GM18502 (cell line): ENCODE results near the gene PRSS22.

Source experiments
- ATAC-seq: cut with Tn5 transposase; IDR thresholded peaks from one replicate; pipeline ENCODE4 v1.9.1; 2021; ENCODE audit warnings: mild to moderate bottlenecking; ENCODE audit not compliant: unreplicated experiment, poor library complexity

The PRSS22 gene

DNA sequence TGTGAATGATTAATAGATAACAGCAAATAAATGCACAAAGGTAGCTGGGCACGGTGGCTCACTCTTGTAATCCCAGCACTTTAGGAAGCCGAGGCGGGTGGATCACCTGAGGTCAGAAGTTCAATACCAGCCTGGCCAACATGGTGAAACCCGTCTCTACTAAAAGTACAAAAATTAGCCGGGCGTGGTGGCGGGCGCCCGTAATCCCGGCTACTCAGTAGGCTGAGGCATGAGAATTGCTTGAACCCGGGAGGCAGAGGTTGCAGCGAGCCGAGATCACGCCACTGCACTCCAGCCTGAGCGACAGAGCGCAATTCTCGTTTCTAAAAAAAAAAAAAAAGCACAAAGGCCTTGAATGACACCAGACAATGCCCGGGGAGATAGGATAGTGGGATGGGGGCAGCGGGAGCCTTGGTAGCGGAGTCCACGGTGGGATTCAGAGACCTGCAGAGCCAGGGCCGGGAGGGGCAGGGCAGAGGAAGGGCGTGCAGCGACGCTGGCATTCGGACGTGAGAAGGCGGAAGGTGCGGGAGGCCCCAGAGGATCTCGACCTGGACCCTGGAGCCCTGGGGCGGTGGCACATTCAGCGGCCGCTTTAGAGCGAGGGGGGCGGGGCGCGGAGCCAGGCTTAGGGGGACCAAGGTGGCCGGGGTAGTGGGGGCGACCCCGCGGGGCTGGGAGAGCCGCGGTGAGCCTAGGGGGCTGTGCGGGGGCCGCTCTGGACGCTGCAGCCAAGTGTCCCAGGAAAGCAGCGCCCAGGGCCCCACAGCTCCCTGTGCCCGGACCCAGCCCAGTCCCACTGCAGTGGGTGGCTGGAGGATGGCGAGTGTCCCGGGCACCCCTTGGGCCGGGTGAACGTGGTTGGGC lies 24.0 kb upstream of the PRSS22 start:
- peak; percentile 17 for ATAC-seq

- ATAC-seq = no peak
These were observed 22.0 kb upstream of the PRSS22 start for GRCh38 chr16:2879854-2880508.

DNA sequence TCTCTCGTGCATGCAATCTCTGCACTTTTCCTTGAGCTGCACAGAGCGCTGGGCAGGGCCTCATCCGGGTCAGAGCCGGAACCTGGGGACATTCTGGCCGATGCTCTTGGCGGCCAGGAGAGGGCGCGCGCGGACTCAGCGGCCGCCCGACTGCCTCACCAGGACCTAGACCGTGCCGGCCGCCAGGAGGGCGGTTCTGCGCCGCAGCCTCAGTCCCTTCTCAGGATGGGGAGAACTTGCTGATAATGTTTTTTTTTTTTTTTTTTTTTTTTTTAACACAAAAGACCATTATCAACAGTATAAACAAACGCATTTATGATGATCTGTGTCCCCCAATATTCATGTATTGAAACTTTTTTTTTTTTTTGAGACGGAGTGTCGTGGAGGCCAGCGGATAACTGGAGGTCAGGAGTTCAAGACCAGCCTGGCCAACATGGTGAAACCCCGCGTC lies 17.0 kb upstream of the PRSS22 start:
- ATAC-seq = peak; percentile 65

DNA sequence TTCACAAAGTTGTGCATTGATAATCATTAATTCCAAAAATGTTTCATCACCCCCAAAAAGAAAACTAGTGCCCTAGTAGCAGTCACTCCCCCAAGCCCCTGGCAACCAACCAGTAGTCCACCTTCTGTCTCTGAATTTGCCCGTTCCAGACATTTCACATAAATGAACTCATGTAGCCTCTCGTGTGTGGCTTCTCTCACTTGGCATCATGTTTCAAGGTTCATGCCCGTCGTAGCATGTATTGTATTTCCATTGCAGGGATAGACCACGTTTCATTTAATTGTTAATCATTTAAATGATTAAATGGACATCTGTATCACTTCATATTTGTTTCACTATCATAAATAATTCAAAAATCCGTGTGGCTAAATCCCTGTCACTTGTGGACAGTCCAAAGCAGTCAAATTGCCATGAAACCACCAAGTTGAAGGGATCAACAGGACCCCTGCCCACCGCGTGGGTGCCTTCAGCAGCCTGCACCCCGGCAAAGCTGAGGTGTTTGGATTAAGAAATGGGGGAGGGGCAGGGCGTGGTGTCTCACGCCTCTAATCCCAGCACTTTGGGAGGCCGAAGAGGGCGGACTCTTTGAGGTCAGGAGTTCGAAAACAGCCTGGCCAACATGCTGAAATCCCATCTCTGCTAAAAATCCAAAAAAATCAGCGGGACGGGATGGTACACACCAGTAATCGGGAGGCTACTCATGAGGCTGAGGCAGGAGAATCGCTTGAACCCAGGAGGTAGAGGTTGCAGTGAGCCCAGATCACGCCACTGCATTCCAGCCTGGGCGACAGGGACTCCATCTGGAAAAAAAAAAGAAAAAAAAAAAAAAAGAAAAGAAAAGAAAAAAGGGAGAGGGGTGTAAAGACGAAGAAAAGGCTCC lies 16.3 kb upstream of the PRSS22 start:
- ATAC-seq = no peak

DNA sequence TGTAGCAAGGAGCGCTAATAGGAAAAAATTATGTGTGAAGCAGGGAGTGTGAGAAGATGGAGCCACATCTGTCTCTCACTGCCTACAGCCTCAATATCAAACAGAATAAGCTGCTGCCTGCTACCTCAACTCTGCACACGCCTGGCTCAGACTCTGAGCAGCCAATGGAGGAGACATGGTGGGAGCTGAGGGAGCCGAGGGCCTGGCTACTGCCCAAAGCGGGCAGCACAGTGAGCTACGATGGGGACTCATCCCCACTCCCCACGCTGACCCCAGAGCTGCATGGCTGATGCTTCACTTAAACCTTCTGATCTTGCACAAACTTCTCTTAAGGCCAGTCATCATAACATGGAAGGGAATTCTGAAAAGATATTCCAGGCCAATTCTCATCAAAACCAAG lies 14.0 kb upstream of the PRSS22 start:
- no peak for ATAC-seq

DNA sequence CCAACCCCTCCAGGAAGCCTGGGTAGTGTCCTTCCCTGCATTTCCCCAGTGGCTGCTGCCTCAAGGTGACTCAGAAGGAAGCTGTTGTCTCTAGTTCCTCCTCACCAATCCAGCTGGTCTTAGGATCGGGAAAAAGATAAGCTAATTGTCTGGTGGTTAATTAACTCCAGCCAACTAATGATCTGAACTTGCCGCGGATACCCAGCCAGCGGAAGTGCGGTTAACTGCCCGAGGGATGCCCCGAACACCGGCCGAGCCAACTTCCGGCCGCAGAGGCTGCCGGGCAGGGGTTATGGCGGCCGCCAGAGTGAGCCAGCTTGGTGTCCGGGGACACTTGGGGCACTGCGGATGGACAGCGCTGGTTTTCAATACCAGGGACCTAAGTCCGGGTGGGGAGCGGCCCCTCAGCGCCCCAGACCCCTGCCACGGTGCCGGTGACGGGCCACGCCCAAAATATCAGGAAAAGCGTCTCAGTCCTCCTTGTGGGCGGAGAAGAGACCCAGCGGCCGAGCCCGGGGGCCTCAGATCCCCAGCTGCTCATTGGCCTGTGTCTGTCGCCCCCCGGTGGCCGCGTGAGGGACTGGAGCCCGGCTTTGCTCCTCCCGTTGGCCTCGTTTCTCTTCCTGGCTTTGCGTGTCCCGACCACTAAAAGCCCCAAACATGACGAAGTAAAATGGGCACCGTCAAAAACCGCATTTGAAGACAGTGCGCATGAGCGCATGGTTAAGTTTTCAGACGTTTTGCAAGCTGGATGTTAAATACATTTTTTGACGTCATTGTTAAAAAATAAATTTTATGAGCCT lies 10.2 kb upstream of the PRSS22 start:
- ATAC-seq = peak; percentile 92

DNA sequence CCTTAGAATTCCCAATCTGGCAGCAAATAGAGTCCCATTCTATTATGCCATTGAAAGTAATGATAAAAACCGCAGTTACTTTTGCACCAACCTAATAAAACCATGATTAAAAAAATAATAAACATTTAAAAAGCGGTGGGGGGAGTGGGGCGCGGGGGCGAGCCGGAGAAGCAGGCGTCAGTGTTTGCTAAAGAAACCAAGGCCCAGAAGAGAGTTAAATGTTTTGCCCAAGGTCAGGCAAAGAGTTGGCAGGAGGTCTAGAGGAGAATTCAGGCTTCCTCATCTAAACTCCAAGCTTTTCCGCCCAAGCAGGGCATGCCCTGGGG lies 9.7 kb upstream of the PRSS22 start:
- ATAC-seq = no peak

DNA sequence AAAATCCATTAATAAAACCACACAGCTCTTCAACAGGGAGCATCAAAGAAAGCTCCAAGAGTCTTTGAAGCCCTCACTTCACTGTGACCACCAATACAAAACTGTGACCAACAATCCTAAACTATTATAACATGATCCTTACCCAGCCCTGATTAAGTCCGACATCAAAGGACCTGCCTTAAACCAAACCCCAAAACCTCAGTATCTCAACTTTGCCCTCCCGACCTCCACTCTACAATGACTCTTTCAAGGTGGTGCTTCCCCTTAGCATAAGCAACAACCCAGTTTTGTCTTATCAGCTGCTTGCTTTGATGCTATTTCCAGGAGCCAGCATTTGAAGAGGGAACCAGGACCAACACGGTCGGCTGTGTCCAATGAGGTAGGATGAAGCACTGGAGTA lies 8.5 kb upstream of the PRSS22 start:
- ATAC-seq = no peak

- ATAC-seq = no peak
These were observed 7.7 kb upstream of the PRSS22 start for GRCh38 chr16:2865651-2866050.

- ATAC-seq = no peak
These were observed 3.0 kb upstream of the PRSS22 start for GRCh38 chr16:2860826-2861567.

DNA sequence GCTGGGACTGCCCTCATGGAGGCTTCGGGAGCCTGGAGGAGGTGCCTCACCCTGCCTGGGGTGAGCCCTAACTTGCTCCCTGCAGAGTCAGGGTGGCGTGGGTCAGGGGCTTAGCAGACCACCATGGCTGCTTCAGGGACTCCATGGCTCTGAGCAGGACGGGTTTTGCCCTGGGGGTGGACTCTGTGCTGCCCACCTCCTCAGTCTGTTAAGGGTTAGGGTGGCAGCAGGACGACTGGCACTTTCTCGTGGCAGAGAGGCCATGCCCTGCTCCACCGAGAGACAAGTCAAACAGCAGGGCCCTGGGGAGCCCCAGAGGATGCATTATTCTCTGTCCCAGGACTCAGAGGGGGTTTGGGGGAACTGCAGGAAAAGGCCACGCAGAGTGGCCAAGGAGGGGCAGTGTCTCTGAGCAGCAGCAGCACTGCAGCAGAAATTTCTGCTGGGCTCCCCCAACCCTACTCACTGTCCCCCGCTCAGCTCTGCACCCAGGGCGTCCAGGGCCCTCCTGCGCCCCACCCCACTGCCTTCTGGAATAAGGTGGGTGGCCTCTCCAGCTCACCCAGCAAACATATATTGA lies 1.8 kb upstream of the PRSS22 start:
- ATAC-seq = no peak

DNA sequence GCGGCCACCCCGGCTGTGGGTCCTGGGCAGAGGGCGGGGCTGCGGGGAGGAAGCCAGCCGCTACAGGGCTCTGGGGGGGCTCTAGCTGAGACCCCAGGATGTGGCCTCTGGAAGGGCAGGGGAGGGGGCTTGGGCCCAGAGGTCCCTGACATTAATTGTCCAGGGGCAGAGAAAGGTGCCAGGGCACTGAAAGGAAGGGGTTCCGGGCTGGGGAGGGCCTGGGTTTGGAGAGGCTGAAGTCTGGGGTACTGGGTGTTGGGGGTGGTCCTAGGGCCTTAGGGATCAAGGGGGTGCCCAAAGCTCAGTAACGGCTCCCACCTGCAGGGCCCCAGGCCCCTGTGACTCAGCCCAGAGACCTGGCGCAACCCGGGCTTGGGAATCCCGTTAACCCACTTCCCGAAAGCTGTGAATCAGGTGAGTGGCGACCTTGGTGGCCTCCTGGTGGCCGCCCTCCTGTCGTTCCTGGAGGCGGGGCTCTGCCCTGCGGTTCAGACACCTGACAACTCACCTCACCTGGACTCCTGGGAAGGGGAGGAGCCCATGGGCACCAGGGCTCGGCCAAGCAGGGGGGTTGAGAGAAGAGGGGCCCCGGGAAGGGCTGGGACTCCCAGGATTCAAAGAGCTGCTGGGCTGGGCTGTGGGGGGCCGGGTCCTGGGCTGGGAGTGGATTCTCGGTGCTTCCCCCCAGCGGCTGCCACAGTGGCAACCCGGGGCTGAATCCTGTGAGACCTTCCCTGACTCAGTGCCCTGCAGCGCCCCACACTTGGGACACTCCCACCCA lies 465 bp upstream of the PRSS22 start:
- no peak for ATAC-seq

GRCh38 chr16:2856686-2857450 lies 1.1 kb downstream of the PRSS22 start:
- no peak for ATAC-seq

- ATAC-seq = no peak
These were observed 1.8 kb downstream of the PRSS22 start for GRCh38 chr16:2856061-2856670.

- no peak for ATAC-seq
These were observed 2.4 kb downstream of the PRSS22 start for GRCh38 chr16:2855536-2855935.

DNA sequence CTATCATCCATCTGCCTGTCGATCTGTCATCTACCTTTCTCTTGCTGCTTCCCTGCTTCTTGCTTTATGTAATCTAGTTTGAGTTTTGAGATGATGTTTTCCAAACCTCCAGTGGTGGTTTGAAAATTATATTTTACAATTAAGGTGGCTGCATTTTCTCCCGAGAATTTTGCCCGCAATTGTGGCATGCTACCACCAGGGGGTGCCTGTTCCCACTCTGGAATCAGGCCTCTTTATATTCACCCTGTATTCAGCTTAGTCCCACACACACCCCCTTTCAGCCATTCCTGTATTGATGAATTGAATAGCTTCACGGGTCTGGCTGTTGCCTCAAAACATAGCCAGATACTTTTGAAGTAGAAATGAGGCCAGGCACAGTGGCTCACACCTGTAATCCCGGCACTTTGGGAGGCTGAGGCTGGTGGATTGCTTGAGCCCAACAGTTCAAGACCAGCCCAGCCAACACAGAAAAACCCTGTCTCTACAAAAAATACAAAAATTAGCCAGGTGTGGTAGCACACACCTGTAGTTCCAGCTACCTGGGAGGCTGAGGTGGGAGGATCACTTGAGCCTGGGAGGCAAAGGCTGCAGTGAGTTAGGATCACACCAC lies 3.2 kb downstream of the PRSS22 start:
- ATAC-seq = no peak

DNA sequence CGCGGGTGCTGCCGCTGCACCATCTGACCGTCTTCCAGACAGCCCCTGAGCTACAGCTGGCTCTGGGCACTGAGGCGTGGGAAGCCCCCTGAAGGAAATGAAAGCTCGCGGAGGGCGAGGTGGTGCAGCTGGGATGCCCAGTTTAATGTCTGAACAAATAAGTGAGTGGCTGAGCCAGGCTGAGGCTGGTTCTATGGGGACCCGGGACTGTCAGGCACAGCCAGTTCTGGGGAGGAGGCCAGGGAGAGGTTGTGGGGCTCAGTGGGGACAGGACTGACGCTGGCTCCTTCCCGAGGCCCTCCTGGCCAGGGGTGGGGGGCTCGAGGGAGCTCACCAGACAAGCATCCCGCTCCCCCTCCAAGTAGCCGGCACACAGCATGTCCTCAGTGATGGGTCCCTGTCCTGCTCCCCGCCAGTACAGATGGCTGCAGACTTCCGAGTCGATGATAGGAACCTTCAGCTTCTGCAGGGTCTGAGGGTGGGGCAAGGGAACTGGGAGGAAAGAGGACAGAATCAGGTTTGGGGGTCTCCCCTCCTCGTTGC lies 4.4 kb downstream of the PRSS22 start:
- no peak for ATAC-seq
